Stimulated activated CD4-positive, alpha-beta T cell treated with anti-CD3 and anti-CD28 coated beads, Interleukin-2, amount 100 ng/mL, for 48 hours (primary cell): ENCODE data around the gene CHD8.
"Not testable (repeated sequence)": the region's sequence is repeated elsewhere in the genome, so short reads cannot be mapped to it uniquely, and the experiment has no call there.

ENCODE experiments used
- DNase-seq, 2 donors: peaks; one replicate each; pipeline ENCODE4 v3.0.0-alpha.2; 2020

CHD8 gene, protein sequence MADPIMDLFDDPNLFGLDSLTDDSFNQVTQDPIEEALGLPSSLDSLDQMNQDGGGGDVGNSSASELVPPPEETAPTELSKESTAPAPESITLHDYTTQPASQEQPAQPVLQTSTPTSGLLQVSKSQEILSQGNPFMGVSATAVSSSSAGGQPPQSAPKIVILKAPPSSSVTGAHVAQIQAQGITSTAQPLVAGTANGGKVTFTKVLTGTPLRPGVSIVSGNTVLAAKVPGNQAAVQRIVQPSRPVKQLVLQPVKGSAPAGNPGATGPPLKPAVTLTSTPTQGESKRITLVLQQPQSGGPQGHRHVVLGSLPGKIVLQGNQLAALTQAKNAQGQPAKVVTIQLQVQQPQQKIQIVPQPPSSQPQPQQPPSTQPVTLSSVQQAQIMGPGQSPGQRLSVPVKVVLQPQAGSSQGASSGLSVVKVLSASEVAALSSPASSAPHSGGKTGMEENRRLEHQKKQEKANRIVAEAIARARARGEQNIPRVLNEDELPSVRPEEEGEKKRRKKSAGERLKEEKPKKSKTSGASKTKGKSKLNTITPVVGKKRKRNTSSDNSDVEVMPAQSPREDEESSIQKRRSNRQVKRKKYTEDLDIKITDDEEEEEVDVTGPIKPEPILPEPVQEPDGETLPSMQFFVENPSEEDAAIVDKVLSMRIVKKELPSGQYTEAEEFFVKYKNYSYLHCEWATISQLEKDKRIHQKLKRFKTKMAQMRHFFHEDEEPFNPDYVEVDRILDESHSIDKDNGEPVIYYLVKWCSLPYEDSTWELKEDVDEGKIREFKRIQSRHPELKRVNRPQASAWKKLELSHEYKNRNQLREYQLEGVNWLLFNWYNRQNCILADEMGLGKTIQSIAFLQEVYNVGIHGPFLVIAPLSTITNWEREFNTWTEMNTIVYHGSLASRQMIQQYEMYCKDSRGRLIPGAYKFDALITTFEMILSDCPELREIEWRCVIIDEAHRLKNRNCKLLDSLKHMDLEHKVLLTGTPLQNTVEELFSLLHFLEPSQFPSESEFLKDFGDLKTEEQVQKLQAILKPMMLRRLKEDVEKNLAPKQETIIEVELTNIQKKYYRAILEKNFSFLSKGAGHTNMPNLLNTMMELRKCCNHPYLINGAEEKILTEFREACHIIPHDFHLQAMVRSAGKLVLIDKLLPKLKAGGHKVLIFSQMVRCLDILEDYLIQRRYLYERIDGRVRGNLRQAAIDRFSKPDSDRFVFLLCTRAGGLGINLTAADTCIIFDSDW (N-terminal part only)

DNA sequence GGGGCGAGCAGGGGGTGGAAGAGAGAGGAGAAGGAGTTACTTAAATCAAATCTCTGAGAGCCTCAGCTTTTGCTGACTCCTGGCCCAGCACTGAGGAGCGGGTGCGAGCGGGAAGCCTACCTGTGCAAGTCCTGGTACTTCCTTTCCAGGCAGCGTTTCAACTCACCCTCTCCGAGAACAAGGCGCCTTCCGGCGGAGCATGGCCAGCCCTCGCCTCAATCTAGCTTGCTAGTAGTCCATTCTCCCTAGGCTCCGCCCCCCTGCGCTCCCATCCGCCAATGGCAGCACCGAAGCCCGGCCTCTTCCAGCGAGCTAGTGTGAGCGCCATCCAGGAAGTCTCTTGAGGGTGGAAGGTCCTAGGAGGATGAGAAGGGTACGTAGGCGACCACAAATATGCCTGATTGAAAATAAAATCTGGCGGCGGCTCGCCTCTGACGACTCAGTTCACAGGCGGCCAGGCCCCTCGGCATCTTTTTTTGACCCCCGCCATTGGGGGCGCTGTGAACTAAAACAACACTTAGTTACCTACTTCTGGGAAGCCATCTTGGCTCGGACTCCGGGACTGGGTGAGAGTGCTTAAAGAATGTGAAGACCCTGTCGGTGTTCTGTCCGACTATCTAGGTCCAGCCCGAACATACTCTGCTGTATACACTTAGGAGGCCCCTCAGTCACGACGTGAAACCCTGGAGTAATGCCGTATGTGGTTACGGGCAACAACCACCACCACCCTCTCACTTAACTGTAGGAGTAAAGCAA lies at the start of gene CHD8:
TSS of gene CHD8 (minus strand) at position 212 of the 756 bp plus-strand sequence. CDS start 24,480 bp downstream, outside the sequence.
- DNase-seq = peak; percentile 98

DNA sequence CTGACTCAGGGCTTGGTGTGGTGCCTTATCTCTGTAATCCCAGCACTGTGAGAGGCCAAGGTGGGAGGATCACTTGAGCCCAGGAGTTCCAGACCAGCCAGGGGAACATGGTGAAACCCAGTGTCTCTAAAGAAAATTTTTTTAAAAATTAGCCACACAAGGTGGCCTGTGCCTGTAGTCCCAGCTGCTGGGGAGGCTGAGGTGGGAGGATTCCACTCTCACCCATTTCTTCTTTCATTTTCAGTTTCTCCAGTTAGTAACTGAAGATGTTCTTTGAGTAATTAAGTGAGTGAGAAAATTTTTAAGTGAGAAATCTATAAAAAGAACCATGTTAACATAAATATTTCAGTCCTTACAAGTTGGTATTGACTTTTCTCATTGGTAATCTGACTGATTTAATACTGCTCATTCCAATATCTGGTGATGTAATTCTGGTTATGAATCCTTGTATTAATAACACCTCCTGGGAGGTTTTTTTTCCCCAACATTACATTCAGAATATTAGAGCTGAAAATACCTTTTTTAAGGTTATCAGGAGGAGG lies 49.2 kb upstream of the CHD8 start:
- DNase-seq = no peak

DNA sequence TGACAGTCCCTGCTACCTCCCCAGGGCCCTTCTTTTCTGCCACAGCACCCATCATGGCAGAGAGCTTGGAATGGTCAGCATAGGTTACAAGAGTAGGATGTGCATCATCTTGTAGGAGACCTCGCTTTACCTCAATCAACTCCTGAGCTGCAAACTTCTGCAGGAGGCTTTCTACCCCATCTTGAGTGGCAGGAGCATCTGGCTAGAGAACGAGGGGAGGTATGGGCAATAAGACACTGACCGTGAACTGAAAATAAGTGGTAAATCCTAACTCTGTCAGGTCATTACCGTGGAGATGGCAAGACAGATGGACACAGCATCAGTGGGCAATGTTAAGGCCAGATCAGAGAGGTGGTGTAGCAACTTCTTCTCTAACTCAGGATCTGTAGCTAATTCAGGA lies 47.5 kb upstream of the CHD8 start:
- no peak for DNase-seq

DNA sequence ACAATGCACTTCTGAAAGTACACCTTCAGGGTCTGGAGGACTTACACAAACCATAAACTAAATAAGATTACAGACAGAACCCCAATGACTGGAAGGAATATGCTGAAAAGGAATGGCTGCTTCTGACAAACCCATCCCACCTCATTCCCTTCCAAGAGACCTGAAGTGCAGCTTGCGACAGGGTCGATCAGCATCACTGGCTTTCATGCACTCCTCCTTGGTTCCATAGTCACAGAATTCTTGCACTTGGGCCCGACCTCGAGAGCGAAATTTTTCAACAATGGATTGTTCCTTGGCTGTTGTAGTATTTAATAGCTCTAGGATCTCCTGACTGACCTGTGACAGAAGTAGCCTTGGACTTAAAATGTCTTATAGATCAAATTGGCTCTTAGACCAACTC lies 45.6 kb upstream of the CHD8 start:
- DNase-seq = no peak

DNA sequence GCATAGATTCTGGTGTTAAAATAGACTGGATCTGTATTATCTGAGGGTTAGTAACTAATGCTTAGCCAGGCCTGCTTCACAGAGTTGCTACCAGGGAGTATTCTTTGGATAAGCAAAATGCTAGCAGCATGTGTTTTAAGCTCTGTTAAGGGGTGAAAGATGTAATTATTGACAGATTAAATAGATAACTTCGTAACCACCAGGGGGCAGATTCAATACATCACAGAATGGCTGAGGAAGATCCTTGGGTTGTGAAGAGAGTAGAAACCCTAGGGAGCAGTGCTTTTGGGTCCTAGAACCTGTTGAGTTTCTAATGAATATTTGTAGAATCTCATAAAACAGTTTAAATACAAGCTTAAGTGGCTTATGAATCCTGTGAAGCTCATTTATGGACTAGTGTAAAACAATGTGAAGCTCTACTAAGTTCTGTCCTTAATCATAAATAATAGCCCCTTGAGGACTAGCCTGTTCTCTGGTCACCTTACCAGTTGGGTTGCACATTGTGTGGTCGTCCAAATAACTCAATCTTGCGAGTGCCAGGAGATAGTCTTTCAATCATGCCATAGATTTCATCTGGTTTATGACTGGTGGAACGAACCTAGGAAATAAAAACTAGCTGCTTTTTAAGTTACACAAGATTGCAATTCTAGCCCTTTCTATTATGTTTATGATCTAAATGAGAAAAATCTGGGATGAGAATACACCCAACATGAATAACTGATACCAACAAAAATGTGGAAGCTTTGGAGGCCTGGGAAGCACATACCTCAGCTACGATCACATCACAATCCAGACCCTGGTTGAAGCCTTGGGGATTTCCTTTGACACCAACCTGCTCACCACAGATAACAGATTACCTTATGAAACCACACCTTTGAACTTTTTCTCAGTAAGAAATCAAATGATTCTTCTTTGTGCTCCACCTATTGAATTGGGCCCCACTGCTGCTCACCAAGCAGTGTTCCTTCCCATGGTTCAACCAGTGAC lies 42.9 kb upstream of the CHD8 start:
- peak; percentile 10 to 23 for DNase-seq

DNA sequence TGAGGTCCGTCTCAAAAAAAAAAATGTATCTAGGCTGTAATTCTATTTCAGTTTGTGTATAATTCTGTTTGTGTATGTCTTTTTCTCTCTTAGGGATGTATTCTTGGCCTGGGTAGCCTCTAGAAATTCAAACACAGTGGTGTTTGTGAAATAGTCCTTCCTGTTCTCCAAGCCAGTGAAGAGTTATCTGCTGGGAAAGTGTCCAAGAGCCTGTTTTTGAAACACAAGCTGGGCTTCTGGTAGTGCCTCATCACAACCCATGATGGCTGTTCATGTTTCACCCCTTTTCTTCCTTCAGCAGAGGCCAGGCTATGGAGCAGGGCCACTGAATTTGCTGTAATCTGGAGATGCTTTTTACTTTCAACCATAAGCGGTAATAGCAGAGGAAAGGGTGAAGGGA lies 40.5 kb upstream of the CHD8 start:
- DNase-seq = no peak

DNA sequence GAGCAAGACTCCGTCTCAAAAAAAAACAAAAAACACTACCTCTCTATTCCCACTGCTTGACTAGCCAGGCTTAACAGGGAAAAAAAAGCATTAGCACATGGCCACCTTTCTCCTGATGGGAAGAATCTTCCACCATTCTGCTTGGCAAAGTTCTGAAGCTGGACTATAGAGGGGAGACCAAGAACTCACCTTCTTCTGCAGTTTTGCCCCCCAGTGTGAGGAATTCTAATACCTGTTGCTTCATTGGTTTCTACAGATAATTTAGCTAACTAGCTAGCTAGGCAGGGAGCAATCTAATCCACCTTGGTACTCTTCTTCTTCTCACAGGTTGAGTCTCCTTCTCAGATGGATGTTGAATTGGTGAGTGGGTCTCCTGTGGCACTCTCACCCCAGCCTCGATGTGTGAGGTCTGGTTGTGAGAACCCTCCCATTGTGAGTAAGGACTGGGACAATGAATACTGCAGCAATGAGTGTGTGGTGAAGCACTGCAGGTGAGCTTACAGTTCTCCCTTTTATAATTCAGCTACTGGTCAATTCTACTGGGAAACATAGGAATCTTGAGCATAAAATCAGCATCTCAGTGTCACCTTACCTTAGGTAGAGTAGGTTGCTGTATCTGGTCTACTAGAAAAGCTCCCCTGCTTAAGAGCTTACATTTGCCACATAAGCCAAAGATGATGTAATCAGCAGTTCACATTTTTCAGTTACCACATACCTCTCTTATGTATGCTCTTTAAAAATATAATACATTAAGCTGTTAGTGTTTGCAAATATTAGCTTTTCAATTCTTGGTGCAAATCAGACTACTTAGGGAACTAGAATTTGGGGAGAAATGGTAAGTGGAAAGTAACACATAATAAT lies 39.2 kb upstream of the CHD8 start:
- DNase-seq = no peak

DNA sequence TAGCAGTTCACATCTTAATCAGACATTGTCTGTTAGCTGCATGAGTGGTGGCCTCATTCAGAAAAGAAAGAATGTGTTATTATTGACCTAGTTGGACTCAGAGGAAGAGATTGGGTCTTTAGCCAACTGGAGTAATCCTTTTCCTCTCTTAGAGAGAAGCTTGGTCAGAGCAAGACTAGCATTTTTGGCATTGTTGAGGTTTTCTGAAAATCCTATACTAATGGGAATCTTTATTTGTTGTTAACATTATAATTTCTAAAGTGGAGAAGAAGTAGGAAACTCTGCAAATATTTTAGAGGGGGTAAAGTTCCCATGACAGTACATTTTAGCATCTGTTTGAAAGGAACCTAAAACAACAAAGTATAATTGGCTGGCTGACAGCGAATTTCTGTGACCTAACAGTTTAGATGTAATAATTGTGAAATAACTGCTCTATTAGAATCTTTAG lies 30.7 kb upstream of the CHD8 start:
- DNase-seq = no peak

DNA sequence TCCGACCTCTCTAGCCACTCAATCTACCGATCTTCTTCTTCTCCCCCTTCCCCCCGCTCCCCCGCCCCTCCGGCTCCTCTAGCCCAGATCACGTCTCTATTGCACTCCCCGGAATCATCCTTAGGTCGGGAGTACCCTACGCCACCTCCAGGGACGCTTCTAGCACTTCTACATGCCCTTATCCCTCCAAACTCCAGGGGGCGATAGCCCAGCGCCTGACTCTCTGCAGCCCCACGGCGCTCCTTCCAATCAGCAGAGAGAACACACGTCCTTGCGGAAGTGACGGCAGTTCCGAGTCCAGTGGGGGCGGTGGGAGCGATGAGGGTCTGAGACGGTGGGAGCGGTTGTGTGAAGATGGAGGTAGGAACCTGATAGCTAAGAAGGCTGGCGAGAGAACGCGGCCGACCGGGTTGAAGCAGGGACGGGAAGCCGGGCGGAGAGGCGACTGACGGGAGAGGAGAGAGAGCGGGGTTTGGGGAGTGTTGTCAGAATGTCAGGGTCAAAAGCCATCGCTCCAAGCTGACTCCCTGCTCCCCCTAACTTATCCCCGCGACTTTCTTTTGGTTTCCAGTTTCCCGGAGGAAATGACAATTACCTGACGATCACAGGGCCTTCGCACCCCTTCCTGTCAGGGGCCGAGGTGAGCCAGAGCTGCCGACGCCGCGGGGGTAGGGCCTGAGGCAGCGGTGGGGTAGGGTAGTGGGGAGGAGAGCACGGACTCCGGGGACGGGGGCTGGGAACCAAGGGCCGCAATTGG lies 21.2 kb upstream of the CHD8 start, which contains the start of the genes RAB2B and TOX4:
TSS of gene RAB2B (minus strand) at position 35 of the 757 bp plus-strand sequence. CDS start 87 bp downstream, outside the sequence.
TSS of gene TOX4 (plus strand) at position 271 of the 757 bp plus-strand sequence. CDS start at position 355, 84 bp downstream.
- DNase-seq = peak; percentile 86 to 88

DNA sequence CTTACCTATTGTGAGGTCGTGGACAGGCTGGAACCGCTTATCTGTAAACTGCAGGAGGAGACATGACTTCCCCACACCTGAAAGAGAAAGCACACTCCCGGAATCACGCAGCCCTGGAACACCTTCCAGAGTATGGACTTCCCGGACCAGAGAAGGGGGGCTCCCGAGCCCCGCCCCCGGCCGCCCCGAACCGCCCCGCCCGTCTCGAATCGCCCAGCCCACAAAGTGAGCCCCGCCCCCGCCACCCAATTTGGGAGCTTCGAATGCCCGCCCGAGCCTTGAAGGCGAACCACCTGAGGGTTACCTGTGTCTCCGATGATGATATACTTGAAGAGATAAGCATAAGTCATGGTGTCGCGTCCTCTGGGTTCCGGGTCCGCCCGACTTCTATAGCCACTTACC lies 20.6 kb upstream of the CHD8 start:
- DNase-seq = peak; percentile 70 to 71

DNA sequence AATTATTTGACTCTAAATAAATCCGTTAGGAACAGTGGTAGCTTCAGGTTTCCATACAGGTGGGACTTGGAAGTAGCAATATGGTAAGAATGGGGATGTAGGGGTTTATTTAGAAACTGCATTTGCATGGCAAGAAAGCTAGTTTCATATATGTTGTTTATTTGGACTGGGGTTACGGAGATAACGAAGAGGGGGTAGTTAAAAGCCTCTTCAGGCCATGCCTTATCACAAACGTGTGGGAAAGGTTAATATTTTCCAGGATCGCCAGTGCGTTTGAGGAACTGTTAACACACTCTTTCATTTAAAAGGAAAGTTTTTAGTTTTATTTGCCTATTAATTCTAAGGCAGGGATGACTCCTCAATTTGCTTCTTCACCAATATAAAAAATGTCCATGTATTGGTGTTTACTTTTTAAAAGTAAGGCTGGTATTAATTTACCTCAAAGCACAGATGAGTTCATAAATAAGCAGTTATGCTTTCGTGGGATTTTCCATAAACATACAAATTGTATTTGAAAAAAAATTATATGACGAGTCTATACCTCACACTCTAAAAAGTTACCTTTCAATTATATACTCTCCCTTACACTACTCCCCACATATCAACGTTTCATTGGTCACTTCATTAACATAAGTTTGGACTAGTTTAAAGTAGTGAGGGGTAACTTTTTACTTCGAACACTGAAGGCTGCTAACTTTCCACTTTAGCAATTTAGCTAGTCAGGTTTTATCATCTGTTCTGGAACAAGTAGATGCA lies 20.0 kb upstream of the CHD8 start:
- DNase-seq = no peak

DNA sequence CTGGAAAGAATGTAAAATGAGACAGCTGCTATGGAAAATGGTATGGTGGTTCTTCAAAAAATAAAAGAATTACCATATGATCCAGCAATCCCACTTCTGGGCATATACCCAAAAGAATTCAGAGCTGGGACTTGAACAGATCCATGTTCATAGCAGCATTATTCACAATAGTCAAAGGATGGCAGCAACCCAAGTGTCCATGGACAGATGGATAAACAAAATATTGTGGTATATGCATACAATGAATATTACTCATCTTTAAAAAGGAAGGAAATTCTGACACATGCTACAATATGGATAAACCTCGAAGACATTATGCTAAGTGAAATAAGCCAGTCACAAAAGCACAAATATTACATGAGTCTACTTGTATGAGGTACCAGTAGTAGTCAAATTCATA lies 11.7 kb upstream of the CHD8 start:
- DNase-seq = no peak

DNA sequence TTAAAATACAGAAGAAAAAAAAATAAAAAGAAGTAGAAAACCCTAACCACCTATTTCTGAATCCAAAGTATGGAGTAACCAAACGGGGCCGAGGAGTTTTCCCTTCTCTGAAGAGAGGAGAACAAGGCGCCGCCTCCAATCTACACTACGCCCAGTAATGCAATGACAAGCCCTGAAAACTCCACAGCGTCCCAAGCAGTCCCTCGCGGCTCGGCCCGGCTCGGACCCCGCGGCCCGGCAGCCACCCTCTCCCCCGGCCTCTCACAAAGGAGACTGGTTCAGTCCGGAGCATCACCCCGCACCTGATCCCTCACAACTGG lies 371 bp downstream of the CHD8 start:
- no peak for DNase-seq

DNA sequence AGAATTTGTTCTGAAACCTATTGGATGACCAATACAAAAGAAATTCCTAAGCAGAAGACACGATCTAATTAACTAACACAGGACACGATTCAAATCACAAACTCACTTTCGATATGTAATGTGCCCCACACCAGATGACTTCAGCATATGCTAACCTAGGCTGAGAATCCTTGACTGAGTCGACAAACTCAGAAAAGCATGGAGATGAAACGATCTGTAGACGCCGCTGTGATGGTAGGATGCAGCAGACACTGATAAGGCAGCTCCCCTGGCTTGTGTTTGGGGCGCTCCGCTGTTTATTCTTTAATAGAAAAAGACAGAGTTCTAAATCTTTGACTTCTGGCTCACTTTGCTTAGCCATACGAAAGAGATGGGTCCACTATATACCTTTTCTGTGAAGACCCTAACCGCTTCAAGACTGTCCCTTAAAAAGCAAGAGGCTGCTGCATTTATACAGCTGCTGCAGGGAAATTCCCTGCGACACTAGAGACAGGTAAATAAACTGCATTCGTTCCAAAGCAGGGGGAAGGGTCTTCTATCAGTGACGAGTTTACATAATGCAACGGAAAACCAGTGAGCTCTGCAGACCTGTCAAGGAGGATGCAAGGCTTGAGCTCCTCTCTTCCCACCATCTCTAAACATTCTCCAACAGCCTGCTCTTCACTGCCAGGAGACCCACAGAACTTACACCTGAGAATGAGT lies 929 bp downstream of the CHD8 start:
- DNase-seq = no peak

DNA sequence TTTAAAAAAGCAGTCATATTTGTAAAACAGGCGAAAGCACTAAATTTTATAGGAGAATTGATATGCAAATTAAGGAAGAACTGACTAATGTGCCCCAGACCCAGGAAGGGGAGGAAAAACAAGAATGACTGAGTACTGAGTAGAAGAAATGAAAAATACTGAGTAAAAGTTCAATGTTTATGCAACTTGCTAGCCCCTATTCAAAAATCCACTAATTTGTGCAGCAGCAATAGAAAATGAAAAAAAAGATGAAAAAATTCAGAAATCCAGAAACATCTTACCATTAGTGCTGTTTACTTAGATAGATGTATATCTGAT lies 6.1 kb downstream of the CHD8 start:
- DNase-seq = no peak

DNA sequence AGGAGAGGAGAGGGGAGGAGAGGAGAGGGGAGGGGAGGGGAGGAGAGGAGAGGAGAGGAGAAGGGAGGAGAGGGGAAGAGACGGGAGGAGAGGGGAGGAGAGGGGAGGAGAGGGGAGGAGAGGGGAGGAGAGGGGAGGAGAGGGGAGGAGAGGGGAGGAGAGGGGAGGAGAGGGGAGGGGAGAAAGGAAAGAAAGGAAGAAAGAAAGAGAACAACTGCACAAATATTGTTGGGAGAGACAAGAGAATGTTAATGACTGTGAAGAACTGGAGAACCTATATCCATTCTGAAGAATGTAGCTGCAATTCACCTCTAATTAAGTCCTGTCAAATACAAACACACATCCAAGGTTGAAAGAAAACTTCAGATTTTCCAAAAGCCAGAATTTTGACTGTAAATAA lies 13.3 kb downstream of the CHD8 start:
- not testable (repeated sequence) for DNase-seq

DNA sequence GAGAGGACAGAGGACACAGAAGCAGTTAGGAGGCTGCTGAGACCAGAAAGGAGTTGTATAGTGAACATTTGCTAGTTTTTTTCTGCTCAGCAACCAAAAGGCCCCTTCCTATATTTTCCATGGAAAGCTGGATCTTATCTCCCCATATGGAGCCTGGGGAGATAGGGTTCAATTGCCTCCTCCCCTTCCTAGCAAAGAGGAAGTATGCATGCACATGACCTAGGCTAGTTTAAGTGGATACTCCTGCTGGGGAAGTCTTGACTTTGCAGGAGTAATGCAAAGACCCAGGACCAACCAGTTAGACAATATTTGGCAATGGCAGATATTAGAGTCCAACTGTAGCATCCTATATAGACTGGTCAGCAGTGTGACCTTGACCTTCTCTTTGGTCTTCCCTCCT lies 15.1 kb downstream of the CHD8 start:
- no peak for DNase-seq
